GM10248 (cell line): Measurements from ENCODE around the gene ANXA1.
A peak's percentile ranks its signal among the peaks of the same experiment; 100 is the strongest.
"Not testable (repeated sequence)": the region's sequence is repeated elsewhere in the genome, so short reads cannot be mapped to it uniquely, and the experiment has no call there.

Experiments used
- CTCF ChIA-PET: fragments of 300-600 bp; sonication (Branson Sonifier 250); formaldehyde crosslinking; extraction: SDS; loops from one replicate; lab custom pipeline; 2021; ENCODE audit warnings: antibody characterized with exemption; lab: Yijun Ruan, JAX
- POLR2A ChIA-PET: fragments of 350-650 bp; sonication (Branson Sonifier 250); formaldehyde crosslinking; extraction: SDS; loops from one replicate; lab custom pipeline; 2020; ENCODE audit warnings: antibody characterized with exemption; lab: Yijun Ruan, JAX
- DNase-seq: peaks from one replicate; pipeline ENCODE4 v3.0.0; 2012; ENCODE audit errors: extremely low spot score
- TF ChIP-seq, protein P1 (sequence below): IDR thresholded peaks from 2 replicates; pipeline ENCODE4 v1.5.1; 2012; ENCODE audit warnings: mild to moderate bottlenecking, low read depth; ENCODE audit errors: extremely low read depth, missing control alignments, control extremely low read depth

The ANXA1 gene, protein sequence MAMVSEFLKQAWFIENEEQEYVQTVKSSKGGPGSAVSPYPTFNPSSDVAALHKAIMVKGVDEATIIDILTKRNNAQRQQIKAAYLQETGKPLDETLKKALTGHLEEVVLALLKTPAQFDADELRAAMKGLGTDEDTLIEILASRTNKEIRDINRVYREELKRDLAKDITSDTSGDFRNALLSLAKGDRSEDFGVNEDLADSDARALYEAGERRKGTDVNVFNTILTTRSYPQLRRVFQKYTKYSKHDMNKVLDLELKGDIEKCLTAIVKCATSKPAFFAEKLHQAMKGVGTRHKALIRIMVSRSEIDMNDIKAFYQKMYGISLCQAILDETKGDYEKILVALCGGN

DNA sequence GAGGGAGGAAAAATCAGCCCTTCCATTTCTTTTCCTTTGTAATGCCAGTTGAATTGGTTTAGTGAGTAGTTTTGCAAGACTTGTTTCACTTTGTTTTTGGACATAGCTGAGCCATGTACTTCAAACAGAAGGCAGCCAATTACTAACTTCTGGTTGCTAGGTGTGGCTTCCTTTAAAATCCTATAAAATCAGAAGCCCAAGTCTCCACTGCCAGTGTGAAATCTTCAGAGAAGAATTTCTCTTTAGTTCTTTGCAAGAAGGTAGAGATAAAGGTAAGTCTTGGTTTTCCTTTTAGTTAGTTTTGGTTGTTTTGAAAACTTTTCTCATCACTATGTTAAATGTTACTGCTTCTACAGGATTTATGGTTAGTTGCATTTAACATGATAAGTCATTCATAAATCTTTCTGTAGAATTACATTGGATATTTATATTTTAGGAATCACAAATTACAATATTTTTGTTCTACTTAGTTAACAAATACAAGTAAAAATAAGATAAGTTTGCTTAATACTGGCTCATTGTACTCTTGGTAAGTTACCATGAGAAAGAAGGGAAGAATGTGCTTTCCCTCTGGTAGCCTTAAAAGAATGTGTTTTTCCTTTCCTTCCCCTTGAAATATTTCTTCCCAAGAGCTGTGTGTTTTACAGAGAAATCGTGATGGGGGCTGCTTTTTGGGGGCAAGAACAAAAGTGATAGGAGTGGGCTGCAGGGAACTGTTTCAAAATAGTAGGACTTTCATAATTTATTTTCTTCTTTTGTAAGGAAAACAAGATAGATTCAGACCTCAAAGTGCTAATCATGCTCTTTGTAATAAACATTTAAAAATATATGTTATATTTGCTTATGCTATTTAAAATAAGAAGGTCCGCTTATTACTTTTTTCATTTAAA, at the start of gene ANXA1:
TSS of gene ANXA1 (plus strand) at position 213 of the 890 bp plus-strand sequence. CDS start 6,671 bp downstream, outside the sequence.
- CTCF ChIA-PET, result interaction anchor here (1.1 to 1.6 kb wide), 2 partner anchors 20 to 44 kb away, joined by 4 to 6 read pairs; no protein-coding TSS in a partner anchor
- DNase-seq, result no peak
- TF ChIP-seq, protein P1, sequence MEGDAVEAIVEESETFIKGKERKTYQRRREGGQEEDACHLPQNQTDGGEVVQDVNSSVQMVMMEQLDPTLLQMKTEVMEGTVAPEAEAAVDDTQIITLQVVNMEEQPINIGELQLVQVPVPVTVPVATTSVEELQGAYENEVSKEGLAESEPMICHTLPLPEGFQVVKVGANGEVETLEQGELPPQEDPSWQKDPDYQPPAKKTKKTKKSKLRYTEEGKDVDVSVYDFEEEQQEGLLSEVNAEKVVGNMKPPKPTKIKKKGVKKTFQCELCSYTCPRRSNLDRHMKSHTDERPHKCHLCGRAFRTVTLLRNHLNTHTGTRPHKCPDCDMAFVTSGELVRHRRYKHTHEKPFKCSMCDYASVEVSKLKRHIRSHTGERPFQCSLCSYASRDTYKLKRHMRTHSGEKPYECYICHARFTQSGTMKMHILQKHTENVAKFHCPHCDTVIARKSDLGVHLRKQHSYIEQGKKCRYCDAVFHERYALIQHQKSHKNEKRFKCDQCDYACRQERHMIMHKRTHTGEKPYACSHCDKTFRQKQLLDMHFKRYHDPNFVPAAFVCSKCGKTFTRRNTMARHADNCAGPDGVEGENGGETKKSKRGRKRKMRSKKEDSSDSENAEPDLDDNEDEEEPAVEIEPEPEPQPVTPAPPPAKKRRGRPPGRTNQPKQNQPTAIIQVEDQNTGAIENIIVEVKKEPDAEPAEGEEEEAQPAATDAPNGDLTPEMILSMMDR, result no peak
- POLR2A ChIA-PET, result no interaction called here

DNA sequence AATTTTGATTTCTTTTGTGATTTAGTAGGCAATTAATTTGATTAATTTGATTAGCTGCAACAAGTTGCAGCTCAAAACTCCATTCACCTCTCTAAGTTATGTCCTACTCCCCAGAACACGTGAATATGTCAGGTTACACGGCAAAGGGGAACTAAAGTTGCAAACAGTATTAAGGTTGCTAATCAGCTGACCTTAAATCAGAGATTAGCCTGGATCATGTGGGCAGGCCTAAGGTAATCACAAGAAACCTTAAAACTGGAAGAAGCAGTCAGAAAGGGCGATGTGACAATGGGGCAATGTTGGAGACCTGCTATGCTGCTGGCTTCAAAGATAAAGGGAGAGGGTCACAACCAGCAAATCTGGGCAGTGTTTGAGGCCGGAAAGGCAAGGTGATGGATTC, 47.3 kb upstream of the ANXA1 start:
- ChIA-PET POLR2A (no interaction called here), CTCF (interaction anchor here (1.0 to 1.3 kb wide), 2 partner anchors 13 to 45 kb away, joined by 3 read pairs; no protein-coding TSS in a partner anchor)
- TF ChIP-seq, protein P1, result no peak
- no peak for DNase-seq

DNA sequence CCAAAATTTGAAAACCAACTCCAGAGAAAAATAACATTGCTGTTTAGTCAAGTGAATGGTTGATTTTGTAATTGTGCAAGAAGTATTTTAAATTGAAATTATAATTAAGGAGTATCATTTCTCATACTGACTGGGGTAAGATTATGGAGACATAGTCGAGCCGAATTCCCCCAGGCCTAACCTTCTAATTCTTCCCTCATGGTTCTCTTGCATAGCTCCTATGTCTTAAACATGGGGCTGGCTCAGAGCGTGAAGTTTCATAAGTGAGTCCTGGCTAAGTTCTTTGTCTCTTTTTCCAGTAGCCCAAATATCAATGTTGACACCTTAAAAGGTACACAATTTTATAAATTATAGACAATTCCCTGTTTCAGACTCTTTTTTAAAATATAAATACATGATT, 46.7 kb upstream of the ANXA1 start:
- TF ChIP-seq, protein P1, result no peak
- no peak for DNase-seq
- ChIA-PET POLR2A (no interaction called here), CTCF (interaction anchor here (1.3 kb wide), 1 partner anchor 12 kb away, joined by 3 read pairs; no protein-coding TSS in a partner anchor)

DNA sequence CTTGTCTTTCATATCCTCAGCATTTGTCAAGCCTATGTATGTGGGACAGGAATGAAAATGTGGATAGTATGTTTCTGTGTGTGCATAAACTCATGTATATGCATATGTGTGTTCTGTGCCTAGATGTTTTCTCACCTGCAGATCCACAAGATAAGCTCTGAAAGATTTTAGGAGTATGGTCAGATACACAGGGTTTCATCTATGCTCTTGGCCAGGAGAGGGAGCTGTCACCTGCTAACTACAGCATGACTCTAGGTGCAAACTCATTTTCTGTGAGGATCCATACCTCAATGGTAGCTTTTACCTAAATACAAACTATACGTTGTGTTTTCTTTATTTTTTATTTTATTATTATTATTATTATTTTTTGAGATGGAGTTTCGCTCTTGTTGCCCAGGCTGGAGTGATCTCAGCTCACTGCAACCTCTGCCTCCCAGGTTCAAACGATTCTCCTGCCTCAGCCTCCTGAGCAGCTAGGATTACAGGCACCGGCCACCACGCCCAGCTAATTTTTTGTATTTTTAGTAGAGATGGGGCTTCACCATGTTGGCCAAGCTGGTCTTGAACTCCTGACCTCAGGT, 44.1 kb upstream of the ANXA1 start:
- CTCF ChIA-PET, result interaction anchor here (0.6 to 6.7 kb wide), 28 partner anchors 9 to 872 kb away, joined by 3 to 89 read pairs (median 4); no protein-coding TSS in a partner anchor
- POLR2A ChIA-PET, result not testable (repeated sequence)
- peak; percentile 66 for DNase-seq
- TF ChIP-seq, protein P1, result peak; percentile 61

DNA sequence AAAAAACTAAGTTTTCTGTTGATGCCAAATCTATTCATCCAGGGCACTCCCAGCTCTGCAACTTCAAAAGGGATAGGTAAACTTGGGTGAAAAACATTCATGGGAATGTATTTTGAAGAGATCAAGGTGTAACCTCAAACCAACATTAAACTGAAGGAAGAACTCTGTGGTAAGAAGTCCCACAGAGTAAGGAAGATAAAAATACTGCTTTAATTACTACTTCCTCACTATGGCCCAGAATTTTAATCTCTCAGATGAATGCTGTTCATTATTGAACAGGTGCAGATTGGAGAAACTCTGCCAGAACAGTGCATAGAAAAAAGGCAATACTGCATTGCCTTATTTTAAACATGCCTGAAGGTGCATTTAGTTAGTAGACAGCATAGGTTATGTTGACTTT, 37.6 kb upstream of the ANXA1 start:
- ChIA-PET CTCF (interaction anchor here (0.8 to 2.4 kb wide), 5 partner anchors 8 to 70 kb away, joined by 3 to 9 read pairs (median 4); no protein-coding TSS in a partner anchor), POLR2A (no interaction called here)
- TF ChIP-seq, protein P1, result no peak

DNA sequence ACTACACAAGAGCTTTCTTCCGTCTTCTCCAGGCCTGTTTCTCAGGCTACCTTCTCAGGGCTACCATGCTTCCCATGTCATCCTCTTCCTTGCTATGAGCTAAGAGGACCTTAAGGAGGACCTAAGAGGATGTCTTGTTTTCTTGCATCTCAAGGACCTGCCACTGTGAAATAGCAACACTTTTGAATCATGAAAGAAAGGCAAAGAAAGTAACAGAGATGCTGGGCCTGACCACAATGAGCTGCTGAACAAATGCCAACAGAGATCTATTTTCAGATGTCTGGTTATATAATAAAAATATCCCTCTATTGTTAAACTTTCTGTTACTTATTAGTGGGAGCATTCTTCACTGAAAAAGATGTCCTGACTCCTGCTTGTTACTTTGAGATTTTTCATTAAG, 36.7 kb upstream of the ANXA1 start:
- ChIA-PET CTCF (interaction anchor here (0.8 to 2.4 kb wide), 5 partner anchors 9 to 69 kb away, joined by 3 to 9 read pairs (median 4); no protein-coding TSS in a partner anchor), POLR2A (no interaction called here)
- TF ChIP-seq, protein P1, result no peak
- no peak for DNase-seq

More for the DNA sequence above, 37.6 kb upstream of the ANXA1 start:
- DNase-seq, result no peak
